K562 (cell line): ENCODE results near the gene AUNIP. TPM values are rescaled to one million over a fixed set of nuclear protein-coding genes. Genes with fewer than 3 reads are reported as not detected.
A peak's percentile ranks its signal among the peaks of the same experiment; 100 is the strongest.

Experiments used
- ATAC-seq: fragments of 200-7000 bp; cut with Tn5 transposase; 3 replicates; pipeline ENCODE4 v1.9.1; 2020; ENCODE audit warnings: moderate library complexity
- BruUV-seq: library from RNA; stranded (reverse); fragments of 400-500 nt; replicated peaks from 2 replicates; lab custom pipeline; 2021; lab: Mats Ljungman, UMichigan
- CTCF ChIA-PET: fragments of 300-600 bp; formaldehyde crosslinking; extraction: SDS; loops from one replicate; lab custom pipeline; 2021; ENCODE audit warnings: low intra/inter-chr PET ratio; lab: Yijun Ruan, JAX
- POLR2A ChIA-PET: fragments of 300-600, 350-650 bp; sonication (Branson Sonifier 250); formaldehyde crosslinking; extraction: SDS; loops from one replicate; lab custom pipeline; 2021; ENCODE audit warnings: antibody characterized with exemption, inconsistent platforms; lab: Yijun Ruan, JAX
- DNase-seq, 4 experiments: peaks; one replicate each; pipeline versions ENCODE4 v3.0.0 to v3.0.0-alpha.2; 2011 to 2018; ENCODE audit warnings: low spot score in 3 of 4, mixed read lengths in 3 of 4; ENCODE audit errors: extremely low read depth in 1 of 4
- FAIRE-seq: peaks from 2 replicates; lab custom pipeline; 2011; peaks lifted over from hg19 to GRCh38; lab: Jason Lieb, UNC
- H2AFZ ChIP-seq: 2 replicates; pipeline ENCODE4 v1.6.0; 2011; ENCODE audit warnings: low read depth, low read length, control low read depth, inconsistent platforms
- H3K27ac ChIP-seq: fragments of 200-600 bp; 3 replicates; pipeline ENCODE4 v1.8.0; 2011; ENCODE audit warnings: low read depth, mild to moderate bottlenecking, control low read depth, inconsistent platforms, low read length, moderate library complexity, mixed read lengths; ENCODE audit errors: extremely low read depth
- H3K27me3 ChIP-seq, 2 experiments: fragments of 300-600 bp in 1 of 2; 2 replicates in 1 of 2; 3 replicates in 1 of 2; pipeline versions ENCODE4 v1.6.0 to v1.8.0; 2011; ENCODE audit warnings: inconsistent platforms in 2 of 2, low read length in 2 of 2, mild to moderate bottlenecking in 1 of 2, mixed read lengths in 1 of 2, moderate library complexity in 1 of 2; ENCODE audit not compliant: control insufficient read depth in 2 of 2, insufficient read depth in 2 of 2
- H3K36me3 ChIP-seq: fragments of 300-600 bp; 3 replicates; pipeline ENCODE4 v1.8.0; 2011; ENCODE audit warnings: mild to moderate bottlenecking, low read length, inconsistent platforms; ENCODE audit not compliant: control insufficient read depth, insufficient read depth
- H3K4me1 ChIP-seq, 2 experiments: fragments of 200-600 bp in 1 of 2; replicated peaks in 1 of 2; 2 replicates in 1 of 2; 3 replicates in 1 of 2; pipeline versions ENCODE4 v1.5.1 to v1.8.0; 2011; ENCODE audit warnings: inconsistent platforms in 2 of 2, low read length in 2 of 2, mild to moderate bottlenecking in 1 of 2, mixed read lengths in 1 of 2, moderate library complexity in 1 of 2; ENCODE audit not compliant: control insufficient read depth in 2 of 2, insufficient read depth in 2 of 2
- H3K4me2 ChIP-seq: 2 replicates; pipeline ENCODE4 v1.6.1; 2011; ENCODE audit warnings: low read length, control low read depth, inconsistent platforms, mixed read lengths; ENCODE audit not compliant: insufficient read depth
- H3K4me3 ChIP-seq: fragments of 200-600 bp; sonication (generic), shearing (Covaris generic); 2 replicates; pipeline ENCODE4 v1.5.1; 2016; ENCODE audit warnings: control low read depth, inconsistent platforms
- H3K79me2 ChIP-seq: fragments of 200-600 bp; 3 replicates; pipeline ENCODE4 v1.8.0; 2011; ENCODE audit warnings: low read length, inconsistent platforms; ENCODE audit not compliant: control insufficient read depth, insufficient read depth
- H3K9ac ChIP-seq, 2 experiments: 2 replicates each; pipeline versions ENCODE4 v1.6.0 to v1.6.1; 2011; ENCODE audit warnings: low read depth in 2 of 2, low read length in 2 of 2, control low read depth in 1 of 2, inconsistent platforms in 1 of 2, mild to moderate bottlenecking in 1 of 2, mixed read lengths in 1 of 2; ENCODE audit not compliant: insufficient read depth in 1 of 2
- H3K9me1 ChIP-seq: one replicate; pipeline ENCODE4 v1.6.0; 2011; ENCODE audit warnings: inconsistent platforms, mild to moderate bottlenecking, low read length, moderate library complexity; ENCODE audit not compliant: control insufficient read depth, insufficient read depth
- H3K9me3 ChIP-seq: replicated peaks from 2 replicates; pipeline ENCODE4 v1.5.1; 2011; ENCODE audit warnings: low read depth, low read length, inconsistent platforms; ENCODE audit not compliant: control insufficient read depth, insufficient read depth
- H4K20me1 ChIP-seq: replicated peaks from 2 replicates; pipeline ENCODE4 v1.6.1; 2011; ENCODE audit warnings: low read length, inconsistent platforms, mixed read lengths; ENCODE audit not compliant: control insufficient read depth, insufficient read depth
- CREBBP ChIP-seq: IDR thresholded peaks from one replicate; pipeline ENCODE4 v1.6.1; 2012; ENCODE audit warnings: low read depth, mild to moderate bottlenecking, control low read depth, inconsistent platforms, low read length
- NEUROD1 ChIP-seq: fragments of 150-350 bp; IDR thresholded peaks from 2 replicates; pipeline ENCODE4 v1.6.1; 2014; ENCODE audit warnings: borderline replicate concordance, low read length, low read depth; ENCODE audit not compliant: partially characterized antibody
- POLR2G ChIP-seq: fragments of 200-400 bp; formaldehyde crosslinking; IDR thresholded peaks from 2 replicates; pipeline ENCODE4 v1.6.1; 2017; ENCODE audit warnings: low read depth, mild to moderate bottlenecking, antibody characterized with exemption, low read length, moderate library complexity
- RCOR1 ChIP-seq, 2 experiments: IDR thresholded peaks; 2 replicates each; pipeline ENCODE4 v1.6.1; 2012; ENCODE audit warnings: low read depth in 2 of 2, low read length in 2 of 2, borderline replicate concordance in 1 of 2, improper control_type of control experiment in 1 of 2
- ZNF224 ChIP-seq: sonication (generic); formaldehyde crosslinking; IDR thresholded peaks from 2 replicates; pipeline ENCODE4 v1.8.0; 2022; ENCODE audit warnings: mild to moderate bottlenecking, missing genetic modification reagents
- ZNF41 ChIP-seq: fragments of 250-450 bp; sonication (Bioruptor Pico); conservative IDR thresholded peaks from 2 replicates; pipeline ENCODE4 v1.4.0; 2020; ENCODE audit warnings: mild to moderate bottlenecking
- ZNF764 ChIP-seq: fragments of 250-450 bp; sonication (Bioruptor Pico); IDR thresholded peaks from 2 replicates; pipeline ENCODE4 v1.4.0; 2020; ENCODE audit warnings: low read depth, mild to moderate bottlenecking, moderate library complexity
- WGBS: fragments of 100-300 bp; shearing (Covaris generic); methylation state at CpG from one replicate; pipeline ENCODE4 v1.1.6; 2016; ENCODE audit warnings: low coverage, mixed read lengths; ENCODE audit not compliant: insufficient coverage; ENCODE audit errors: missing lambda C conversion rate; 5-methylcytosine and 5-hydroxymethylcytosine counted together
- in situ Hi-C: fragments of 300-500 bp; cut with MboI; formaldehyde crosslinking; loops from 4 replicates; pipeline ENCODE4 v1.15.0; 2018; ENCODE audit warnings: inconsistent platforms, mixed read lengths
- intact Hi-C: fragments of 100-400 bp; cut with micrococcal nuclease; formaldehyde crosslinking; loops from 2 replicates; pipeline ENCODE4 v1.14.2; 2022
- polyA plus RNA-seq, 8 experiments: library from polyadenylated mRNA; depleted of rRNA in 4 of 8; stranded (reverse) in 5 of 8; unstranded in 3 of 8; fragments of >200 nt; fragmentation: Nextera tagmentation in 2 of 8; fragmentation: Illumina TruSeq in 1 of 8; extraction: Ambion mirVana in 2 of 8; extraction: Trizol in 1 of 8; gene quantifications; 2 replicates each; pipeline versions ENCODE4 v1.2.1 to v1.2.3, GENCODE V29; 2011 to 2014; ENCODE audit warnings: inconsistent platforms in 1 of 8, missing spikeins in 1 of 8
- total RNA-seq, 7 experiments: library from RNA; depleted of rRNA in 6 of 7; stranded (reverse); fragments of >200 nt in 6 of 7; fragmentation: Illumina TruSeq in 2 of 7; extraction: Trizol in 2 of 7; gene quantifications; 2 replicates each; pipeline versions ENCODE4 v1.2.1 to v1.2.3, GENCODE V29; 2011 to 2021; ENCODE audit warnings: low replicate concordance in 1 of 7
- TF ChIP-seq, protein P1 (sequence below), 2 experiments: IDR thresholded peaks in 1 of 2; conservative IDR thresholded peaks in 1 of 2; 2 replicates each; pipeline ENCODE4 v1.6.1; 2016; ENCODE audit warnings: low read depth in 2 of 2, mild to moderate bottlenecking in 1 of 2, missing compliant biosample characterization in 1 of 2, missing genetic modification characterization in 1 of 2, moderate library complexity in 1 of 2

AUNIP gene
- total and polyA plus RNA-seq, 9 of the 15 experiments (the other 6 are each of a cell fraction or from before 2014, with no cell fraction given) = 12.1 to 53.8 (median 47.1) TPM

- WGBS = 53% methylated on average over 4 of the region's 4 CpGs
- no TSS peak for BruUV-seq
- no peak for ATAC-seq
Observed at GRCh38 chr1:25893116-25893515, 33.9 kb upstream of the AUNIP start.

More at GRCh38 chr1:25893116-25893515, 33.9 kb upstream of the AUNIP start:
- intact Hi-C loops (no loop called here), in situ Hi-C loops (loop anchor here (5.0 kb wide), 1 partner anchor 71 kb away; no protein-coding TSS in a partner anchor)
- Histone ChIP-seq H2AFZ (no peak overlapping the region), H3K36me3 (peaks cover 43% of the 10 kb centered on the region; the same call in 2 of the 3 replicates), H3K4me1 (peaks cover 32 to 34% of the 10 kb centered on the region in 2 experiments), H3K27ac (no peak overlapping the region), H3K9me3 (no peaks in the 10 kb centered on the region), H3K27me3 (no peaks in the 10 kb centered on the region), H3K79me2 (no peaks in the 10 kb centered on the region), H3K9me1 (no peaks in the 10 kb centered on the region), H3K4me2 (no peak overlapping the region), H4K20me1 (peaks cover 7% of the 10 kb centered on the region; the same call in 1 of the 2 replicates), H3K4me3 (no peak overlapping the region), H3K9ac (peak overlapping the region in 1 of 2 experiments; percentile 64; a peak in 1 of 4 replicates)
- POLR2A ChIA-PET = interaction anchor here (0.6 to 7.6 kb wide), 6 partner anchors 9 to 527 kb away, joined by 3 to 76 read pairs (median 5); no protein-coding TSS in a partner anchor
- TF ChIP-seq ZNF764 (CRISPR knock-in tag) (no peak), NEUROD1 (no peak), RCOR1 (IDR thresholded peaks at IDR 0.05; ENCODE audit: borderline replicate concordance in 1 of 2, low read depth in 2 of 2, low read length in 2 of 2) (no peak), CREBBP (no peak), ZNF41 (CRISPR knock-in tag) (no peak), ZNF224 (no peak), POLR2G (0 out of 2 replicates have a peak, but pooled peaks have one; percentile 6)
- TF ChIP-seq, protein P1, sequence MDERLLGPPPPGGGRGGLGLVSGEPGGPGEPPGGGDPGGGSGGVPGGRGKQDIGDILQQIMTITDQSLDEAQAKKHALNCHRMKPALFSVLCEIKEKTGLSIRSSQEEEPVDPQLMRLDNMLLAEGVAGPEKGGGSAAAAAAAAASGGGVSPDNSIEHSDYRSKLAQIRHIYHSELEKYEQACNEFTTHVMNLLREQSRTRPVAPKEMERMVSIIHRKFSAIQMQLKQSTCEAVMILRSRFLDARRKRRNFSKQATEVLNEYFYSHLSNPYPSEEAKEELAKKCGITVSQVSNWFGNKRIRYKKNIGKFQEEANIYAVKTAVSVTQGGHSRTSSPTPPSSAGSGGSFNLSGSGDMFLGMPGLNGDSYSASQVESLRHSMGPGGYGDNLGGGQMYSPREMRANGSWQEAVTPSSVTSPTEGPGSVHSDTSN (CRISPR knock-in tag; IDR thresholded peaks at IDR 0.05; ENCODE audit: low read depth) = no peak
- TF ChIP-seq, protein P1 (tag; conservative IDR thresholded peaks at IDR 0.05; ENCODE audit: low read depth) = no peak
- CTCF ChIA-PET = interaction anchor here (0.5 kb wide), 1 partner anchor 36 kb away, joined by 4 read pairs; no protein-coding TSS in a partner anchor
- FAIRE-seq = no peak
- no peak for DNase-seq
